ENCODE measurements around the gene FAM171A1.
"Not testable (repeated sequence)": the region's sequence is repeated elsewhere in the genome, so short reads cannot be mapped to it uniquely, and the experiment has no call there.

FAM171A1 gene

DNA sequence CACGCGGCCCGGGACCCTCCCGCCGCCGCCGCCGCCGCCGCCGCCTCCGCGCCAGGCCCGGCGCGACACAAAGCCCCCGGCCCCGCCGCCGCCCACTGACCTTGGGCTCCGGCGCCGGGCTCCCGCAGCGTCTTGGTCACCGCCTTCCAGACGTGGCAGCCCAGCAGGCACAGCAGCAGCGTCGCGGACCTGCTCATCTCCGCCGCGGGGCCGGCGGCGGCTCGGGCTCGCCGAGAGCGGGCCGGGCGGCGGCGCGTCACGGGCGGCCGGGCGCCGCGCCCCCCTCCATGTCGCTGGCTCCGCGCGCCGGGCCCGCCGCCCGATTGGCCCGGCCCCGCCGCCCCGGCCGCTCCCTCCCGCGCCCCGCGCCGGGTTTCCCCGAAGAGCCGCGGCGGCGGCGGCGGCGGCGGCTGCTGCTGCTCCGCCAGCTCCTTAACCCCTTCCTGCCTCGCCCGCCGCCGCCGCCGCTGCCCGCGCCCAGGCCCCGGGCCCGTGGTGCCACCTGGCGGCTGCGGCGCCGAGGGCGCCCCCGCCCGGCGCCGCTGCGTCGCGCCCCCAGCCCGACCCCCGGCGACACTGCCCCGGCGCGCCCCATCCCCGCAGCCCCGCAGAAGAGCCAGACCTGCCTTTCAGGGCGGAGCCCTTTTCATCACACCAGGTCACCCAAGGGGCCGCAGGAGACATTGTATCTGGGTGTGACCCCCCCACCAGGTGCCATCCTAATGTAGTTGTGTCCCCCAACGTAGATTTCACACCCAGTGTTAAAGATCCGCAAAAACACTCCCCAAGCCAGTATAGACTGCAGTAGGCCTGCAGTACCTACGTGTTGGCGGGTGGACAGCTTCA lies at the start of gene FAM171A1:
TSS of gene FAM171A1 (minus strand) at position 434 of the 846 bp plus-strand sequence. CDS start at position 197, 237 bp downstream.
- DNase-seq: no peak

DNA sequence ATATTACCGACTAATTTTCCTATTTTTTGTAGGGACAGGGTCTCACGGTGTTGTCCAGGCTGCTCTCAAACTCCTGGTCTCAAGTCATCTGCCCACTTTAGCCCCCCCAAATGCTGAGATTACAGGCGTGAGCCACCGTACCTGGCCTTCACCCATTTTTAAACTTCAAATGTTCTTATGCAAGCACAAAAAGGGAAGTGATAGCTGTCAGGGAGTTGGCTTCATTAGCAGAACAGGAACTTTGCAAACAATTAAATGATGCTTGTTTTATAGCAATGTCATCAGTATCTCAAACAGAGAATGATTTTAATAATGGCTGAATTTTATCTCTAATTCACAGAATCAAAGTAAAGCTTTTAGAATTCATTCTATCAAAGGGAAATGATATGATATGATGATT lies 49.8 kb upstream of the FAM171A1 start:
- DNase-seq: no peak

DNA sequence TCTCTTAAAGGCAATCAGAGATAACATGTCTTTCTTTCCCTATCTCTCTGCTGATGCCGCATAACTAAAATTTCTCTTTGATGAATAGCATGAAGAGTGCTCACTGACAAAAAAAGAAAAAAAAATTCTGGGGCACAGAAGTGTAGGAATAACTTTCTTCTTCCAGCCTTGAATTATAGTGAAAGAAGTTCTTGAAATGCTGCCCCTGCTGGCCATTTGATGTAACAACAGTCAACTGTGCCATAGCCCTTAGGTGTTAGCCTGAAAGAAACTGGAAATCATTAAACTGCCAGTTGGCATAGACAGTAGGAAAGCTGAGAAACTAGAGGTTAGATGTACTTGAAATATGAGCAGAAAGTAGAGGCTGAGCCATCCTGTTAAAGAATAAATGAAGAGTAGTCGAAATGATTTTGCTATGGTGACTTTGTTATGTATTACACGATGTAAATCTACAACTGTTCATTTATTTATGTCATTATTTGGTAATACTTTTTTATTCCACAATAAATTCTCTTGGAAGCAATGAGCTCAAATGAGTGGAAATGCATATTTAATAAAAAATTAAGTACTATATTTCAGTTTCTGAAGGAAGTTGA lies 48.3 kb upstream of the FAM171A1 start:
- no peak for DNase-seq

DNA sequence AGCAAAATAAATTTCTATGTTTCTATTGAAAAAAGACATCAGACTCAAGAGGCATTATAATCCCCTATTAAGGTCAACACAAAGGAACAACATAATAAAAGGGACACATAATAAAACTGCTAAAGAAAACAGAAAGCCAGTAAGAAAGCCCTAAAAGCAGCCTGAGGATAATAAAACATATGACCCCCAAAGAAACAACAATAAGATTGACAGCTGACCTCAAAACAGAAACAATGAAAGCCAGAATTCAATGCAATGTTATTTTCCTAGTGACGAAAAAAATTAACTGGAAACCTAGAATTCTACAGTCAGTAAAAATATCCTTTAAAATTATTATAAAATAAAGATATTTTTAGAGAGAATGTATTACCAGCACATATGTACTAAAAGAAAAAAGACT lies 44.9 kb upstream of the FAM171A1 start:
- no peak for DNase-seq

DNA sequence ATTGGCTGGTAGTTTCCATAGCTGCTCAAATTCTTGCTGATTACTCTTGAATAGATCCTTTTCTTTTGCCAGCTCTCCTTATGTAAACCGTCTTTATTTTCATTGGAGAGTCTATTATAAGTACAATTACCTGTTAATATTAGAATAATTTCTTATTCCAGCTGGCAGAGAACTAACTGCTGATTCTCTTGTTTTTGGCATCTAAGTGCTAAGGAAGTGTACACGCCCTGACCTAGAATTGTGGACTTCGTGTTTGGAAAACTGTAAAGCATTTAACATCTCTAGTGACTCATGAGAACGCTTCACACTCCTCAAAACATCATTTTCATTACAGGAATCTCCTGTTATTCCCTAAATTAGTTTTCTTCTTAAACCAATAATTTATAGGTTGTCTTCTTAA lies 39.9 kb upstream of the FAM171A1 start:
- DNase-seq: no peak

DNA sequence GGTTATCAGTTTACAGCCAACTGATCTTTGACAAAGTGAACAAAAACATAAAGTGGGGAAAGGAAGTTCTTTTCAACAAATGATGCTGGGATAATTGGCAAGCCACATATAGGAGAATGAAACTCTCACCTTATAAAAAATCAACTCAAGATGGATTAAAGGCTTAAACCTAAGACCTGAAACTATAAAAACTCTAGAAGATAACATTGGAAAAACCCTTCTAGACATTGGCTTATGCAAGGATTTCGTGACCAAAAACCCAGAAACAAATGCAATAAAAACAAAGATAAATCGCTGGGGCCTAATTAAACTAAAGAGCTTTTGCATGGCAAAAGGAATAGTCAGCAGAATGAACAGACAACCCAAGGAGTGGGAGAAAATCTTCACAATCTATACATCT lies 38.3 kb upstream of the FAM171A1 start:
- DNase-seq: not testable (repeated sequence)

DNA sequence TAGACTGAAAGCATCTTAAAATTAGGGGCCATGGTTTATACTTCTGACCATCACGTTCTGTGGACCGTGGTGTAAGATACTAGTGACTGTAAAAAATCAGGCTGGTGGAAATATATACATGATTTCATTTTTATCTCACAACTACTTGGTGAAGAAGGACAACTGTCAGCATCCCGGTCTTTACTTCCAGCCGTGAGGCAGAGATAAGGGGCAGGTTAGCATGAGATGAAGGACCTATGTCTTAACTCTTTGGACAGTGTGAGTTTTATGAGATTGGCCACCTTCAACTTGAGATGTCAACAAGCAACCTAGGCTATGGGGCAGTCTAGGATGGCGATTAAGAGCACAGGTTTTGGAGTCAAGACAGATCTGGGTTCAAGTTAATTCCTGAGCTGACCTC lies 37.5 kb upstream of the FAM171A1 start:
- DNase-seq: no peak

DNA sequence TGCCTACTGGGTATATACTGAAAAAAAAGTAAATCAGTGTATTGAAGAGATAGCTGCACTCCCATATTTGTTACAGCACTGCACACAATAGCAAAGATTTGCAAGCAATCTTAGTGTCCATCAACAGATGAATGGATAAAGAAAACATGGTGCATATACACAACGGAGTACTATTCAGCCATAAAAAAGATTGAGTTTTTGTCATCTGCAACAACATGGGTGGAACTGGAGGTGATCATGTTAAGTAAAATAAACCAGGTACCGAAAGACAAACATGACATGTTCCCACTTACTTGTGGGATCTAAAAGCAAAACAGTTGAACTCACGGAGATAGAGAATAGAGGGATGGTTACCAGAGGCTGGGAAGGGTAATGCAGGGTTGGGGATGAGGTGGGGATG lies 34.2 kb upstream of the FAM171A1 start:
- no peak for DNase-seq

DNA sequence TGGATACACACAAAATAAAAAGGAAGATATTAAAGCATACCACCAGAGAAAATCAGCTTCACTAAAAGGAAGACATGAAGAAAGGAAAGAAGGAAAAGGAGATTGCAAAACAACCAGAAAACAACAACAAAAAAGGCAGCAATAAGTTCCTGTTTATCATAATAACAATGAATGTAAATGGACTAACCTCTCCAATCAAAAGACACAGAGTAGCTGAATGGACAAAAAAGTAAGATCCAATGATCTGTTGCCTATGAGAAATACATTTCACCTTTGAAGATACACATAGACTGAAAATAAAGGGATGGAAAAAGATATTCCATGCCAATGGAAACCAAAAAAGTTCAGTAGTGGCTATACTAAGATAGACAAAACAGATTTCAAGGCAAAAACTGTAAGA lies 30.3 kb upstream of the FAM171A1 start:
- DNase-seq: no peak

DNA sequence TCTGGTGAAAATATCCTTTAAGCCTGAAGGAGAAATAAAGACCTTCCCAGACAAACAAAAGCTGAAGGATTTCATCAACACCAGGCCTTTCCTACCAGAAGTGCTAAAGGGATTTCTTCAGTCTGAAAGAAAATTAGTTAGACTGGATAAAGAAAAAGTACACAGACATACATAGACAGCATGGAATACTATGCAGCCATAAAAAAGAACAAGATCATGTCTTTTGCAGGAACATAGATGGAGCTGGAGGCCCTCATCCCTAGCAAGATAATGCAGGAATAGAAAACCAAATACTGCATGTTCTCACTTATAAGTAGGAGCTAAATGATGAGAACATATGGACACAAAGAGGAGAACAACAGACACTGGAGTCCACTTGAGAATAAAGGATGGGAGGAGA lies 29.4 kb upstream of the FAM171A1 start:
- DNase-seq: not testable (repeated sequence)

DNA sequence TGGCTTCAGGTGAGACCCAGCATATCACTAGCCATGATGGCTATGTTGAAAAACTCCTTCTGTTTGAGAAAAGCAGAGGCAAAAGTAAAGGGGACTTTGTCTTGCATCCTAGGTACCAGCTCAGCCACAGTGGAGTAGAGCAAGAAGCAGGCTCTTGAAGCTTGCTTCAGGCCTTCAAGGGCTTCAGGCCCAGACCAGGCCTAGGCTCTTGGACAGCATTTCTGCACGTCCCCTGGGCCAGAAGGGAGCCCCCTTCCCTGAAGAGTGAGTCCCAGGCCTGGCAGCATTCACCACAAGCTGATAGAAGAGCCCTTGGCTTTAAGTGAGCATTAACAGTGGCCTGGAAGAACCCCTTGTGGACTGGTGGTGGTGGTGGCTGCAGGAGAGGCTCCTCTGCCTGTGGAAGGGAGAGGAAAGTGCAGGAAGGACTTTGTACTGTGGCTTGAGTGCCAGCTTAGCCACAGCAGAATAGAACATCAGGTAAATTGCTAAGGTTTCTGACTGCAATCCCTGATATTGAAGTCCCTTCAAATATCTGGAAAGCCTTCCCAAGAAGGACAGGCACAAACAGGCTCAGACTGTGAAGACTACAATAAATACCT lies 28.1 kb upstream of the FAM171A1 start:
- no peak for DNase-seq

DNA sequence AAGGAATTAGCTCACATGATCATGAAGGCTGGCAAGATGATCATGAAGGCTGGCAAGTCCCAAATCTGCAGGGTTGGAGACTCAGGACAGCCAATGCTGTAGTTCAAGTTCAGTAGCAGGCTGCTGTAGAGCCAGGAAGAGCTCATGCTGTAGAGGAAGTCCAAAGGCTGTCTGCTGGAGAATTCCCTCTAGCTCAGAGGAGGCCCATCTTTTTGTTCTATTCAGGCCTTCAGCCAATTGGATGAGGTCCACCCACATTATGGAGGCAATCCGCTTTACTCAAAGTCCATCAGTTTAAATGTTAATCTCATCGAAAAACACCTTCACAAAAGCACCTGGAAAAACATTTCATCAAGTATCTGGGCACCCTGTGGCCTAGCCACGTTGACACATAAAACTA lies 24.8 kb upstream of the FAM171A1 start:
- no peak for DNase-seq

DNA sequence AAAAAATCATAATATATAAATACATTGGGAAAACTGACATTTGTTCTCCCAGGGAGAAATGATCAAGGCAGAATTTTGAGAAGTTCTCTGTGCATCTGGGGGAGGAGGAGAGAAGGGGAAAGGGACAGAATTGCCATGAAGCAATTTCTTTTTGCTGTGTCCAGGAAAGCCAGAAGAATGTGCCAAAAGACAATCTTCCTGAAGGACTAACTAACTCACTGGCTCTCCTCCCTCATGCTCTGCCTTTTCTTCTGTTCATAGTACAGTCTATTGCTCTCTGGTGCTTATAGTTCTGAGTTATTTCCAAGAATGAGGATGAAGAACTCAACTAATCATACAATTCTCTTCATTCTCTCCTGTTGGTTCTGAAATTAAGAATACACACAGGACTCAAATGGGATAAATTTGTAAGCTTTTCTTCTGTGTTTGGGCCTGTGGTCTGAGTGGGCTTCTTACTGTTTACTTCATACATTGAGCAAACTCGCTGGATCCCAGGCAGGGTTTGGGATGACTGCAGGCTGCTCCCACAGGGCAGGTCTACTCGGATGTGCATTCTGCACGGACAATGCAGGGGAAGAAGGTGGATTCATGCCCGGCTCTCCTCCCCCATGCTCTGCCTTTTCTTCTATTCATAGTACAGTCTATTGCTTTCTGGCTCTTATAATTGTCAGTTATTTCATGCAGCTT lies 22.2 kb upstream of the FAM171A1 start:
- no peak for DNase-seq

DNA sequence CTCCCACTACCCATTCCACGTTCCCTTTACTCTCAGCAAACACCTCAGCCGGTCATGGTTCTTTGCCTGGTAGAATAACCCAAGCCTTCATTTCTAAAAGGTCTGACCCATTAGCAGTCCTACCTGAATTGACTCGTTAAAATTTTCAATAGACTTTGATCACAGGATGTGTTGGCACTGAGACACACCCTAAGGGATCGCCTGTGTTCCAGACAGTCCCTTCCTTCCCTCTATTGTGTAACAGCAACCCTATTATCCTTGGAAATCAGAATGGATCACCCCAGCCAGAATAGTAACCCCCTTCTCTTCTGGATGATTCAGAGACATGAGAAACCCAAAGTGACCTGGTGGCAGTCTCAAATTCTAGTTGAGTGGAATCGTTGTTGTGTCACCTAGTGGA lies 20.4 kb upstream of the FAM171A1 start:
- DNase-seq: no peak

DNA sequence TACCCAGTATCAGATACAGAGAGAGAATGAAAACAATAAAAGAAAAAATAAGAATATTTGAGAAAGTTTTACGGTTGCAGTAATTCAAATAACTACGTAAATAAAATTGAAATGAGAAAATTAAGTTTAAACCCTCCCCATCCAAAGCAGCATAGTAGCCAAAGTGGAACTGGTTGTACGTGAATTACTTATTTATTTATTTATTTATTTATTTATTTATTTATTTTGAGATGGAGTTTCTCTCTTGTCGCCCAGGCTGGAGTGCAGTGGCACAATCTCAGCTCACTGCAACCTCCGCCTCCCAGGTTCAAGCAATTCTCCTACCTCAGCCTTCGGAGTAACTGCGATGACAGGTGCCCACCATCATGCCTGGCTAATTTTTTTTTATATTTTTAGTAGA lies 17.1 kb upstream of the FAM171A1 start:
- DNase-seq: not testable (repeated sequence)

DNA sequence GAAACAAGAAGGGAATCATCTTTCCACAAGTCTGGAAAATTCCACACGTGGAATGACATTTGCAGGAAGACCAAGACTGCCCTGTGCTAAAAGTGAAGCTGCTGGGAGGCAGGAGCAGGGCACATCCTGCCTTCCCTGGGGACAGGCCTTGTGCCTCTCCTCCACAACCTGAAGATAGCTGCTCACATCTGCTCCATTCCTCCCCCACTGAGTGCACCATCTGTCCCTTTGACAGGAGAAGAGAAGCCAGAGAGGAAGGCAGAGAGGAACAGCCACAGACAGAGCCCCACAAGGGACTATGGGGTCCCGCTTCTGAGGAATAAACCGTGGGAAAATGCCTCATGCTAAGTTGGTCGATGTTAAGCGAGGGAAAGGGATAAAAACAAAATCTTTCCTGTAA lies 15.9 kb upstream of the FAM171A1 start:
- DNase-seq: no peak

DNA sequence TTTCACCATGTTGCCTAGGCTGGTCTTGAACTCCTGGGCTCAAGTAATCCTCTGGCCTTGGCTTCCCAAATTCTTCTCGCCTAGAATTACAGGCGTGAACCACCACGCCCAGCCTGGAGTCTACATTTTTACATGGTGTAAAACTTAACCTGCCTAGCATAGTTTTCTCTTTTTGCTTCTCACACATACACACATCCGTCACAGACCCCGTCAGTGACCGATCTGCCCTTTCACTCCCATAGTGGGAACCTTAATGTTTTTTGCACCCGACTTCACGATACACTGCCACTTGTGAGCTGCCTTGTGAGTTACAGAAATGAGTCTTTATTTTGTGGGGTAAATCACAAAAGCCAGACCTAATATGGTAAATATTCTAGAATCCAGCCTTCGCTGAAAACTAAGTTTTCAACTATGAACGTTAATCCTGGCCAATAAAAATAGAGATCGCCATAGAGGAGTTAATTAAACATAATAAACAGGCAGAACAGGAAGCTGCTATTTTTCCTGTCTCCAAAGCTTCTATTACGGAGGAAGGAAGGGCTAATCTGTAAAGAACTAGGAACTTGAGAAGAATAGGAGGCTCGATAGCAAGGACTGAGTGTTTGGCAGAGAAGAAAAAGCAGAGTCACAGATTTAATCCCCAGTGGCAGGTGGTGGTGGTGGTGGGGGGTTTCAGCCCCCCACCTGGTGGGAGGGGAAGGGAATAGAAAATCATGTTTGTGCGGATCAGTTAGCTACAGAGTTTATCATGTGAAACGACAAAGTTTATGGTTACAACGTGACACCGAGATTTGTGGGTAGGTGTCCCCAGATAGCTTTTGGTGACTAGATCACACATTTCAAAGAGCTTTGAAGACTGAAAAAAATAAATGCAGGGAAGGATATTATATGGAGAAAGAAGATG lies 14.7 kb upstream of the FAM171A1 start:
- DNase-seq: no peak

DNA sequence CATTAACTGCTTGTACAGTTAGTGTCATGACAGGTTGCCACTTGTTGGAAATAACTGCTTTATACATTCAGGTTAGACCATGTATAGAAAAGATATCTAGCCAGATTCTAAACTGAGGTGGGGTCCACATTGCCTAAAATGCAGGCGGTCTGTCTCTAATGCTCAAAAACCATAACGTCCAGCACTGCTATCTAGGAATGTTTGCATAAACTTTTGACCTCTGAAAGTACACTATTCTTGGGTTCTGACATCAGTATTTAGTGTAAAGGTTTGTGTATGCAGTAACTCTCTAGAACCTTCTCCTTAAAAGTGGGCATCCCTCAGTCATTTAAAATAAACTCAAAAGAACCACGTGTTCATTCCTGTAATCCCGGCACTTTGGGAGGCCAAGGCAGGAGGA lies 10.3 kb upstream of the FAM171A1 start:
- no peak for DNase-seq

DNA sequence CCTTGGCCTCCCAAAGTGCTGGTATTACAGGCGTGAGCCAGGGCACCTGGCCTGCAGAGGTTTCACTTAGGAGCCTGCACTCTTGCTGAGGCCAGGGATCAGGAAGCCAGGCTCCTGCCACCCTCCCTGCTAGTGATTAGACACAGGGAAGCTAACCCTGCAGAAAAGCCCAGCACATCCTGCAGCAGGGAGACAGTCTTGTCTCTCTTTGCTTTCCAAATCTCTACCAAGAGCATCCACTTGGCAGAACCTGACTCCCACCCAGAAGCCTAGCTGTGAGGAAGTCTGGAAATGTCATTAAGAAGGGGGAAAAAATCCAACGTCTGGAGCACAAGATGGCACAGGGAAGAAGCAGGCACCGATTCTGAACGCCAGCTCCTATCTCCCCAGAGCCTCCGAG lies 8.0 kb upstream of the FAM171A1 start:
- no peak for DNase-seq

DNA sequence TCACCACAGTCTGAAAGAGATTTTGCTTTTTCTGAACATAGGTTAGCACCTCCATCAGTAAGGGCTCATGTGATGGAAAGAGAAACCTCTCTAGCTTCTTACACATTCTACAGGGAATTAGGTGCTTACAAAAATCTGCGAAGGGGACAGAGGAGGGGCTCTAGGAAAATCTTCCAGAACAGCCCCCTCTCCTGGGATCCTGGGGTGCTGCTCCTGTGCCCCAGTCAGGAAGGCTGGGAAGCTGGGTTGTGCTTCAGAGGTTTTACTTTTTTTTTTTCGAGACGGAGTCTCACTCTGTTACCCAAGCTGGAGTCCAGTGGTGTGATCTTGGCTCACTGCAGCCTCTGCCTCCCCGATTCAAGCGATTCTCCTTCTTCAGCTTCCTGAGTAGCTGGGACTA lies 7.5 kb upstream of the FAM171A1 start:
- DNase-seq: no peak

DNA sequence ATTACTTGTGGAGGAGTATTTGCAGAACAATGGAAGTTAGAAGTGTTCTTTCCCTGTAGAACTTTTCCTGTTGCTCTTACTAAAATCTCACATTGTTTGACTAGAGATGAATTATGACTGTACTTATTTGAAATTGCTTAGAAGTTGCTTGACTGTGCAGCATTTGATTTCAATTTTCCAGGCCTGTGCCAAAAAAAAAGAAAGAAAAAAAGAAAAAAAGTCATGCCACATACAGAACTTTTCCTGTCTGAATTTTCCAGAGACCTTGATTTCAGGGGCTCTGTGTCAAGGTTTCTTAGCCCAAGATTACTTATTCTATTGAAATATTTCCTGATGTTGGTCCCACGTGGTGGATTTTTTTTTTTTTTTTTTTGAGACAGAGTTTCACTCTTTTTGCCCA lies 3.5 kb upstream of the FAM171A1 start:
- DNase-seq: no peak

DNA sequence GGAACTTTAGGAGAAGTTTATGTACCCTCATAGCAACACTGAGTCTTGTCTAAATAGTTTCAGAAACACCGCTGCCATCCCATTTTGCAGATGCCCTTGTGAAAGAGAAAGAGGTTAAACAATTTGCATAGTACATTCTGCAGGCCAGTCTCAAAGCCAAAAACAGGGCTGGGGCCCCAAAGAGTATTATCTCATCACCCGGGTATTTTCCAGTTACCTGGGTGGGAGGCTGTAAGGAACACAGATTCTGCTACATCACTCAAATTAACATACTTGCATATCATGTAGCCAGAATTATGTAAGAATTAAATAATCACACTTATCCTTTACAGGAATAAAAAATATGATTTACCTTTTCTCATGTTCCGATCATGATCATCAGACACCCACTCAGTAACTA lies 3.1 kb upstream of the FAM171A1 start:
- no peak for DNase-seq

DNA sequence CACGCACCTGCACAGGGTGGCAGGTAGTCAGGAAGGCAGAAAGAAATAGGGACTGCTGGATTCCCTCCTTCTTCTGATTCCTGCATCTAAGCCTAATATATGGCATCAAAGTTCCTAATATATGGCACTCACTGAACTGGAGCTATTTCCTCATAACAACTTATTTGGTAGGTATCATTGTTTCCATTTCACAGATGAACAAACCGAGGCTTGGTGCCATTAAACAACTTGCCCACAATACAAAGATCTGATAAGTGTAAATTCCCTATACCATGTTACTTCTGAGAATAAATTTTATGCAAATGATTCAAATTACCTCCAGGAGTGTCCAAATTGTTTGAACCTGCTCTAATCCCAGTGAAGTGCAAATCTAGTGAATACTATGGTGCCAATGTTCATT lies 2.1 kb upstream of the FAM171A1 start:
- no peak for DNase-seq

Measured in NCI-H2029 treated with DMSO at 0.1 percent for 48 hours (cell line).